ENCODE measurements around the gene SUSD5.

SUSD5 gene

GRCh38 chr3:33218446-33219174 lies at the start of gene SUSD5:
SUSD5 (minus strand) TSS chr3:33218810; CDS start chr3:33218797, 13 bp downstream.
- no peak within 1 kb of the TSS for H2AFZ ChIP-seq (ENCODE audit: low read length)
- no peaks in the 10 kb centered on the region for H3K9me2 ChIP-seq (ENCODE audit: low read depth, low read length)
- H3K4me2 ChIP-seq (ENCODE audit: low read length), result no peak within 1 kb of the TSS

DNA sequence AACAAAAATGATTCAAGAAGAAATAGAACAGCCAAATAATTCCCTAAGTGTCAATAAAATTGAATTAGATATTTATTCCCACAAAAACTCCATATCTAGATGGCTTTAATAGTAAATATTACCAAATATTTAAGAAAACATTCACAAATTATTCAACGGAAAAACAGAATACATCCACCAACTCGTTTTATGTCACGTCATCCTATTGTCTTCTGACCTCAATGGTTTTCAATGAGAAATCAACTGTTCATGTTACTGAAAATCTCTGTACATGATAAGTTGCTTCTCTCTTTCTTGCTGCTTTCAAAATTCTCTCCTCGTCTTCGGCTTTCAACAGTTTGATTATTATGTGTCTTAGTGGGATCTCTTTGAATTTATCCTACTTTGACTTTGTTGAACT lies 41.5 kb upstream of the SUSD5 start:
- no peak overlapping the region for H3K27ac ChIP-seq (ENCODE audit: low read depth, low read length, poor library complexity, severe bottlenecking)

More at GRCh38 chr3:33218446-33219174, at the start of gene SUSD5:
- Histone ChIP-seq H3K4me3 (ENCODE audit: low read depth, low read length, poor library complexity, severe bottlenecking) (no peak within 1 kb of the TSS), H3K27me3 (ENCODE audit: insufficient read depth, low read length) (no peaks in the 10 kb centered on the region), H3K9ac (ENCODE audit: low read length) (no peak within 1 kb of the TSS), H3K9me3 (ENCODE audit: low read length) (no peaks in the 10 kb centered on the region), H3K79me2 (ENCODE audit: insufficient read depth, low read length) (no peaks in the 10 kb centered on the region), H3F3A (ENCODE audit: insufficient read depth, low read length) (no peaks in the 10 kb centered on the region), H3K36me3 (ENCODE audit: insufficient read depth, low read length) (no peaks in the 10 kb centered on the region), H3K27ac (ENCODE audit: low read depth, low read length, poor library complexity, severe bottlenecking) (no peak within 1 kb of the TSS), H3K4me1 (ENCODE audit: insufficient read depth, low read length, severe bottlenecking) (no peaks in the 10 kb centered on the region), H4K20me1 (ENCODE audit: insufficient read depth, low read length) (no peaks in the 10 kb centered on the region)
- TF ChIP-seq, protein P1, sequence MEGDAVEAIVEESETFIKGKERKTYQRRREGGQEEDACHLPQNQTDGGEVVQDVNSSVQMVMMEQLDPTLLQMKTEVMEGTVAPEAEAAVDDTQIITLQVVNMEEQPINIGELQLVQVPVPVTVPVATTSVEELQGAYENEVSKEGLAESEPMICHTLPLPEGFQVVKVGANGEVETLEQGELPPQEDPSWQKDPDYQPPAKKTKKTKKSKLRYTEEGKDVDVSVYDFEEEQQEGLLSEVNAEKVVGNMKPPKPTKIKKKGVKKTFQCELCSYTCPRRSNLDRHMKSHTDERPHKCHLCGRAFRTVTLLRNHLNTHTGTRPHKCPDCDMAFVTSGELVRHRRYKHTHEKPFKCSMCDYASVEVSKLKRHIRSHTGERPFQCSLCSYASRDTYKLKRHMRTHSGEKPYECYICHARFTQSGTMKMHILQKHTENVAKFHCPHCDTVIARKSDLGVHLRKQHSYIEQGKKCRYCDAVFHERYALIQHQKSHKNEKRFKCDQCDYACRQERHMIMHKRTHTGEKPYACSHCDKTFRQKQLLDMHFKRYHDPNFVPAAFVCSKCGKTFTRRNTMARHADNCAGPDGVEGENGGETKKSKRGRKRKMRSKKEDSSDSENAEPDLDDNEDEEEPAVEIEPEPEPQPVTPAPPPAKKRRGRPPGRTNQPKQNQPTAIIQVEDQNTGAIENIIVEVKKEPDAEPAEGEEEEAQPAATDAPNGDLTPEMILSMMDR (IDR thresholded peaks at IDR 0.05; ENCODE audit: low read length), result no peak
- TF ChIP-seq EZH2 (IDR thresholded peaks at IDR 0.05; ENCODE audit: borderline replicate concordance, low read length), result no peak

DNA sequence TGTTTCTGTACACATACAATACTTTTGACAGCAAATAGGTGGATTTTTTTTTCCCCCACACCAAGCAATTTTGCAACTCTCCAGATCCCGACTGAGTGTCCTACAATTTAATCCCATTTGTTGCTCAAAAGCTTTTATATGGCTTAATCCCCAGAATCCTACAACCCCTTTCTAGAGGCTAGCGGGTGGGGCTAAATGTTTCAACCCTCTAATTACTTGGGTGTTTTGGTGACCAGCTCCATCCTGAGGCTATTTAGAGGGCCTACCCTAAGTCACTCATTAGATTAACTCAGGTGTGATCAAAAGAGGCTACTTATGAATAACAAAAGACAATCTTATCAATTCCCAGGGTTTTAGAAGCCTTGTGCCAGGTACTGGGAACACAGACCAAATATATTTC lies 37.6 kb upstream of the SUSD5 start:
- Histone ChIP-seq H3K9me2 (ENCODE audit: low read depth, low read length) (no peaks in the 10 kb centered on the region), H4K20me1 (ENCODE audit: insufficient read depth, low read length) (no peaks in the 10 kb centered on the region), H3K36me3 (ENCODE audit: insufficient read depth, low read length) (no peaks in the 10 kb centered on the region), H3K4me1 (ENCODE audit: insufficient read depth, low read length, severe bottlenecking) (no peaks in the 10 kb centered on the region), H3K4me3 (ENCODE audit: low read depth, low read length, poor library complexity, severe bottlenecking) (no peak overlapping the region), H3F3A (ENCODE audit: insufficient read depth, low read length) (no peaks in the 10 kb centered on the region), H3K9ac (ENCODE audit: low read length) (no peak overlapping the region), H3K9me3 (ENCODE audit: low read length) (no peaks in the 10 kb centered on the region), H3K4me2 (ENCODE audit: low read length) (no peak overlapping the region), H3K79me2 (ENCODE audit: insufficient read depth, low read length) (no peaks in the 10 kb centered on the region), H3K27me3 (ENCODE audit: insufficient read depth, low read length) (no peaks in the 10 kb centered on the region), H3K27ac (ENCODE audit: low read depth, low read length, poor library complexity, severe bottlenecking) (no peak overlapping the region), H2AFZ (ENCODE audit: low read length) (no peak overlapping the region)
- no peak for TF ChIP-seq EZH2 (IDR thresholded peaks at IDR 0.05; ENCODE audit: borderline replicate concordance, low read length)
- TF ChIP-seq, protein P1 (IDR thresholded peaks at IDR 0.05; ENCODE audit: low read length), result no peak

More for the DNA sequence above, 41.5 kb upstream of the SUSD5 start:
- Histone ChIP-seq H2AFZ (ENCODE audit: low read length) (no peak overlapping the region), H3K9ac (ENCODE audit: low read length) (no peak overlapping the region), H3F3A (ENCODE audit: insufficient read depth, low read length) (no peaks in the 10 kb centered on the region), H3K9me3 (ENCODE audit: low read length) (no peaks in the 10 kb centered on the region), H3K4me2 (ENCODE audit: low read length) (no peak overlapping the region), H3K4me1 (ENCODE audit: insufficient read depth, low read length, severe bottlenecking) (no peaks in the 10 kb centered on the region), H3K4me3 (ENCODE audit: low read depth, low read length, poor library complexity, severe bottlenecking) (no peak overlapping the region), H3K27me3 (ENCODE audit: insufficient read depth, low read length) (no peaks in the 10 kb centered on the region), H3K79me2 (ENCODE audit: insufficient read depth, low read length) (no peaks in the 10 kb centered on the region), H3K36me3 (ENCODE audit: insufficient read depth, low read length) (no peaks in the 10 kb centered on the region), H3K9me2 (ENCODE audit: low read depth, low read length) (no peaks in the 10 kb centered on the region), H4K20me1 (ENCODE audit: insufficient read depth, low read length) (no peaks in the 10 kb centered on the region)
- TF ChIP-seq EZH2 (IDR thresholded peaks at IDR 0.05; ENCODE audit: borderline replicate concordance, low read length), result no peak
- TF ChIP-seq, protein P1 (IDR thresholded peaks at IDR 0.05; ENCODE audit: low read length), result no peak
